ENCODE results near the gene ARMC10.
A peak's percentile ranks its signal among the peaks of the same experiment; 100 is the strongest.
"Not testable (repeated sequence)": the region's sequence is repeated elsewhere in the genome, so short reads cannot be mapped to it uniquely, and the experiment has no call there.

The ARMC10 gene

DNA sequence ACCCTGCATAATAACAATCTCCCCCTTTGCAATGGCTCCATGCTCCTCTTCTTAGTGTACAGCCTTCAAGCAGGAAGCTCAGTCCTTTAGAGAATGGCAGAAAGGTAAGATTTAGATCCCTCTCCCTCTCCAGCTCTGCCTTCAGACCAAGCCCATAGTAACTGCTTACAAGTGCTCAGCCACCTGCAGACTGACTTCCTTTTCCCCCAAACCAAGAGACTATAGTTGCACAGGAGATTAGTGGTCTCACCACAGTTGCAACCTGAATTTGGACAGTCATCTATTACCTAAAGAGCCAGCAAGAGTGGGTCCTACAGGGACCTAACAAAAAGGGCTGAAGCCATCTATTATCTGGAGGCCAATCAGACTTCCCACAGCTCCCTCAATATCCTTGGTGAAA, 16.8 kb upstream of the ARMC10 start:
- Histone ChIP-seq H3K9me3 (ENCODE audit: control insufficient read depth, low read depth, low read length) (no peaks in the 10 kb centered on the region), H3K36me3 (ENCODE audit: control insufficient read depth, low read depth, low read length) (no peaks in the 10 kb centered on the region), H3K4me3 (ENCODE audit: low read length) (no peak overlapping the region), H3K27ac (ENCODE audit: low read length) (no peak overlapping the region), H3K27me3 (ENCODE audit: control insufficient read depth, insufficient read depth, low read length) (no peaks in the 10 kb centered on the region), H3K4me1 (ENCODE audit: control insufficient read depth, low read depth, low read length) (no peaks in the 10 kb centered on the region), H3K9ac (ENCODE audit: low read length) (no peak overlapping the region)

- Histone ChIP-seq H3K27ac (ENCODE audit: low read length) (no peak overlapping the region), H3K36me3 (ENCODE audit: control insufficient read depth, low read depth, low read length) (no peaks in the 10 kb centered on the region), H3K9me3 (ENCODE audit: control insufficient read depth, low read depth, low read length) (no peaks in the 10 kb centered on the region), H3K9ac (ENCODE audit: low read length) (no peak overlapping the region), H3K27me3 (ENCODE audit: control insufficient read depth, insufficient read depth, low read length) (no peaks in the 10 kb centered on the region), H3K4me1 (ENCODE audit: control insufficient read depth, low read depth, low read length) (no peaks in the 10 kb centered on the region), H3K4me3 (ENCODE audit: low read length) (no peak overlapping the region)
These were observed 15.5 kb upstream of the ARMC10 start for GRCh38 chr7:103059471-103059870.

DNA sequence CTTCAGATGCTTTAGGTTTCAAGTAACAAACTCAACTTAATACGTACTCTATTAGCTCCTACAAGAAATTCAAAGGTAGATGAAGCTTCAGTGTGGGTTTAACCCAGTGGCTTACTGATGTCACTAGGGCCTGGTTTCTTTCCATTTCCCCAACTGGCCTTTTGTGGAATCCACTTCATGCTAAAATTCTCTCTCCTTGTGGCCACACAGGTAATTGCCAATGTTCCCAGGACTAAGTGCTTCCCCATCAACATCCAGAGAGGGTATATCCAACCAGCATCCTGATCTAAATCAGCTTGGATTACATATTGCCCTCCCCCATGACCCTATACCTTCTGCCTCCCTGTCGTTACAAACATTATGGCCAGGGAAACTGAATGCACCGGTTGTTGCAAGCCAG, 11.0 kb upstream of the ARMC10 start:
- Histone ChIP-seq H3K4me3 (ENCODE audit: low read length) (no peak overlapping the region), H3K27me3 (ENCODE audit: control insufficient read depth, insufficient read depth, low read length) (no peaks in the 10 kb centered on the region), H3K9me3 (ENCODE audit: control insufficient read depth, low read depth, low read length) (no peaks in the 10 kb centered on the region), H3K9ac (ENCODE audit: low read length) (no peak overlapping the region), H3K36me3 (ENCODE audit: control insufficient read depth, low read depth, low read length) (no peaks in the 10 kb centered on the region), H3K27ac (ENCODE audit: low read length) (no peak overlapping the region), H3K4me1 (ENCODE audit: control insufficient read depth, low read depth, low read length) (no peaks in the 10 kb centered on the region)

GRCh38 chr7:103065667-103066066, 9.3 kb upstream of the ARMC10 start:
- H3K4me1 ChIP-seq (ENCODE audit: control insufficient read depth, low read depth, low read length): no peaks in the 10 kb centered on the region
- H3K4me3 ChIP-seq (ENCODE audit: low read length): no peak overlapping the region
- H3K36me3 ChIP-seq (ENCODE audit: control insufficient read depth, low read depth, low read length): no peaks in the 10 kb centered on the region

DNA sequence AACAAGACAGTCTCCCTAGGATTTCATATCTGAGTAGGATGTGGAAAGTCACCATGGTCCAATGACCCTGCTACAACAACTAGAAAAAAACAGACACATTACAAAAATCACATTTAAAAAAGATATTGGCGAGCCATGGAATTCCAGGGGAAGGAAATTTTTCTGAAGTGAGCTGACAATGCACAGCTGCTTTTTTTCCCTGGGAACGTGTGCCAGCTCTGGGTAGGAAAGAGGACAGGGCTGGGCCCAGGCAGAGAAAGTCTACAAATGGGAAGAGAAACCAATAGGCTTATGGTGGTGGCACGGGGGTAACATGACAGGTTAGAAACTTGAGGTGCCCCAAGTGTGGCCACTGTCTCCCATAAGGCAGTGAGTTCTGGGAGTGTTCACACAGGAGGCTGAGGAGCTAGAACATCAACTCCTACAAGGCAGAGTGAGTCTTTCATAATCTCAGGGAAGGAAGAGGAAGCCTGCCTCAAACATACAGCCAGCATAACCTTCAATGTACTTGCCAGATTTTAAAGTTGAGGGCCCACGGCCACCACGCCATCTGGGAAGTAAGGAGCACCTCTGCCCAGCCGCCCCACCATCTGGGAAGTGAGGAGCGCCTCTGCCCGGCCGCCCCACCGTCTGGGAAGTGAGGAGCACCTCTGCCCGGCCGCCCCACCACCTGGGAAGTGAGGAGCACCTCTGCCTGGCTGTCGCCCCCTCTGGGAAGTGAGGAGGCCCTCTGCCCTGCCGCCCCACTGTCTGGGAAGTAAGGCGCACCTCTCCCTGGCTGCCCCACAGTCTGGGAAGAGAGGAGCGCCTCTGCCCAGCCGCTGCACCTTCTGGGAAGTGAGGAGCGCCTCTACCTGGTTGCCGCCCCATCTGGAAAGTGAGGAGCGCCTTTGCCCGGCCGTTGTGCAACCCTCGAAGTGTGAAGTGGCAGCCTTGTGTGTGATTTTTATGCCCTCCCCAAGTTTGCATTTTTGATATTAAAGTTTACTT, 6.2 kb upstream of the ARMC10 start:
- H3K36me3 ChIP-seq (ENCODE audit: control insufficient read depth, low read depth, low read length): no peaks in the 10 kb centered on the region
- no peak overlapping the region for H3K9ac ChIP-seq (ENCODE audit: low read length)
- no peaks in the 10 kb centered on the region for H3K27me3 ChIP-seq (ENCODE audit: control insufficient read depth, insufficient read depth, low read length)
- no peaks in the 10 kb centered on the region for H3K4me1 ChIP-seq (ENCODE audit: control insufficient read depth, low read depth, low read length)
- H3K4me3 ChIP-seq (ENCODE audit: low read length): no peak overlapping the region
- H3K27ac ChIP-seq (ENCODE audit: low read length): no peak overlapping the region
- H3K9me3 ChIP-seq (ENCODE audit: control insufficient read depth, low read depth, low read length): no peaks in the 10 kb centered on the region

More at GRCh38 chr7:103065667-103066066, 9.3 kb upstream of the ARMC10 start:
- Histone ChIP-seq H3K9me3 (ENCODE audit: control insufficient read depth, low read depth, low read length) (no peaks in the 10 kb centered on the region), H3K9ac (ENCODE audit: low read length) (no peak overlapping the region), H3K27ac (ENCODE audit: low read length) (no peak overlapping the region), H3K27me3 (ENCODE audit: control insufficient read depth, insufficient read depth, low read length) (no peaks in the 10 kb centered on the region)

DNA sequence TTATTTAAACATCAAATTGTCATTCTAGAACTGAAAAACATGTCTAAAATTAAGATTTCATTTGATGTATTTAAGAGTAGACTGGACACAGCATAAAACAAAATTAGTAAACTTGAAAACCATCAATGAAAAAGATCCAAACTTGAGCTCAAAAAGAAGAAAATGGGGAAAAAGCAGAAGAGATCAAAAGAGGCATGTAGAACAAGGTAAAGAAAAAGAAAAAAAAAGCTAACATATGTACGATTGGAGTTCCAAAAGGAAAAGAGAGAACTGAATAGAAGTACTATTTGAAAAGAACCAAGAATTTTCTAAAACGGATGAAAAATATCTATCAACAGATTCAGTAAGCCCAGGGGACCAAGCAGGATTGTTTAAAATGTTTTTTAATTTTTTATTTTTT, 3.9 kb upstream of the ARMC10 start:
- H3K27me3 ChIP-seq (ENCODE audit: control insufficient read depth, insufficient read depth, low read length): no peaks in the 10 kb centered on the region
- H3K9ac ChIP-seq (ENCODE audit: low read length): no peak overlapping the region
- H3K36me3 ChIP-seq (ENCODE audit: control insufficient read depth, low read depth, low read length): no peaks in the 10 kb centered on the region
- no peaks in the 10 kb centered on the region for H3K9me3 ChIP-seq (ENCODE audit: control insufficient read depth, low read depth, low read length)
- no peaks in the 10 kb centered on the region for H3K4me1 ChIP-seq (ENCODE audit: control insufficient read depth, low read depth, low read length)
- no peak overlapping the region for H3K4me3 ChIP-seq (ENCODE audit: low read length)
- no peak overlapping the region for H3K27ac ChIP-seq (ENCODE audit: low read length)

DNA sequence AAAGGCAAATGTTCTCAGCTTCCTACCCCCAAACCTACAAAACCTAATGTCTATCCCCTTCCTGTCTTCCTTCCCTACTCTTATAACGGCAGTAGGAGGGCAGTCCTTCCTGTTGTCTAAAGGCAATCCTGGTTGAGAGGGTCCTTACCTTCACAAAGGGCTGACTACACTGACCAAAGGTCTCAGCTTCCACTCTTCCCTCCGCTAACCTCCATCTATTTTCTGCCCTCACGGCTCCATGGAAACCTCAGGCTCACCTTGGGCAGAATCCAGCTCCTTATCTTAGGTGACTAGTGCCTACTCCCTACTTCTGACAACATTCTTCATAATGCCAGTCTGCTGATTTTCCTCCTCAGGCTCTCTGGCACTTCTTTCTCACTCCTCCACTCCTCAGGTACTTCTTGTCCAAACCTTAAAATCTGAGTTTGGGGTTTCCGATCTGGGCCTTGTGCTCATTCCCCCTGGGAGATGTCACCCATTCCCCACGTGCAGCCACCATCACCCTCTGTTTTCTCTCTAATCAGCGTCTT, 886 bp upstream of the ARMC10 start:
- no peaks in the 10 kb centered on the region for H3K27me3 ChIP-seq (ENCODE audit: control insufficient read depth, insufficient read depth, low read length)
- no peaks in the 10 kb centered on the region for H3K9me3 ChIP-seq (ENCODE audit: control insufficient read depth, low read depth, low read length)
- H3K4me1 ChIP-seq (ENCODE audit: control insufficient read depth, low read depth, low read length): no peaks in the 10 kb centered on the region
- H3K9ac ChIP-seq (ENCODE audit: low read length): peak overlapping the region; percentile 87
- no peak overlapping the region for H3K27ac ChIP-seq (ENCODE audit: low read length)
- peak overlapping the region; percentile 97 for H3K4me3 ChIP-seq (ENCODE audit: low read length)
- no peaks in the 10 kb centered on the region for H3K36me3 ChIP-seq (ENCODE audit: control insufficient read depth, low read depth, low read length)

DNA sequence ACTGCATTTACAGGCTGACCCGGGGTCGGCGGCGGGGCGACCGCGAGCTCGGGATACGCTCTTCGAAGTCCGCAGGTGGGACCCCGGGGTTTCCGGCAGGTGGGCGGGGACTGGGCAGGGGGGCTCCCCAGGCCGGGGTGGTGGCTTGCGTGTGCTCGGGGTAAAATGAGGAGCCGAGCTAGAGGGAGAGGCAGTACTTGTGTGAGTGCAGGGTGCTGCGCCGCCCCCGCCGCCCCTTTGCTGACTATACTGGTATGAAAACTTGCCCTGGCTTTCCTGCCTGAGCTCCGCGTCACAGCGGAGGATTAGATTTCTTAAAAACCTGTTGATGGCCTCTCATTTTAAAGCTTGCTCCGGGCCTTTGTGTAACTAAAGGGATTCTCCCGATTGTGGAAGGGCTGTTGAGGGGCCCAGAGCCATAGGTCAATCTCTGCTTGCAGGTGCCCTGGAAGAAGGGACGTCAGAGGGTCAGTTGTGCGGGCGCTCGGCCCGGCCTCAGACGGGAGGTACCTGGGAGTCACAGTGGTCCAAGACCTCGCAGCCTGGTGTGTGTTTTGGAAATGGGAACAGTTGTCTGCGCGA, 488 bp downstream of the ARMC10 start:
- Histone ChIP-seq H3K36me3 (ENCODE audit: control insufficient read depth, low read depth, low read length) (no peaks in the 10 kb centered on the region), H3K4me3 (ENCODE audit: low read length) (peak overlapping the region; percentile 97), H3K27me3 (ENCODE audit: control insufficient read depth, insufficient read depth, low read length) (no peaks in the 10 kb centered on the region), H3K9me3 (ENCODE audit: control insufficient read depth, low read depth, low read length) (no peaks in the 10 kb centered on the region), H3K27ac (ENCODE audit: low read length) (no peak overlapping the region), H3K9ac (ENCODE audit: low read length) (peak overlapping the region; percentile 87), H3K4me1 (ENCODE audit: control insufficient read depth, low read depth, low read length) (no peaks in the 10 kb centered on the region)

DNA sequence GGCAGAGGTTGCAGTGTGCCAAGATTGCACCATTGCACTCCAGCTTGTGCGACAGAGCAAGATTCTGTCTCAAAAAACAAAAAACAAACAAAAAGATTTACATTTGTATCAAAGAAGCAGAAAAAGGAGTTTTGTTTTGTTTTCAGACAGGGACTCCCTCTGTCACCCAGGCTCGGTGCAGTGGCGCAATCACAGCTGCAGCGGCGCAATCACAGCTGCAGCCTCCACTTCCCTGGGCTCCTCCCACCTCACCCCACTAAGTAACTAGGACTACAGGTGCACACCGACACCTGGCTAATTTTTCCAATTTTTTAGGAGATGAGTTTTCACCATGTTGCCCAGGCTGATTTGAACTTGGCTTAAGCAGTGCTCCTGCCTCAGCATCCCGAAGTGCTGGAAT, 1.8 kb downstream of the ARMC10 start:
- Histone ChIP-seq H3K4me1 (ENCODE audit: control insufficient read depth, low read depth, low read length) (peaks cover 1% of the 10 kb centered on the region), H3K4me3 (ENCODE audit: low read length) (no peak overlapping the region), H3K36me3 (ENCODE audit: control insufficient read depth, low read depth, low read length) (no peaks in the 10 kb centered on the region), H3K9ac (ENCODE audit: low read length) (no peak overlapping the region), H3K9me3 (ENCODE audit: control insufficient read depth, low read depth, low read length) (no peaks in the 10 kb centered on the region), H3K27ac (ENCODE audit: low read length) (no peak overlapping the region), H3K27me3 (ENCODE audit: control insufficient read depth, insufficient read depth, low read length) (no peaks in the 10 kb centered on the region)

- H3K9me3 ChIP-seq (ENCODE audit: control insufficient read depth, low read depth, low read length): no peaks in the 10 kb centered on the region
- peaks cover 6% of the 10 kb centered on the region for H3K4me1 ChIP-seq (ENCODE audit: control insufficient read depth, low read depth, low read length)
- no peaks in the 10 kb centered on the region for H3K27me3 ChIP-seq (ENCODE audit: control insufficient read depth, insufficient read depth, low read length)
- H3K27ac ChIP-seq (ENCODE audit: low read length): no peak overlapping the region
- H3K9ac ChIP-seq (ENCODE audit: low read length): no peak overlapping the region
- H3K4me3 ChIP-seq (ENCODE audit: low read length): no peak overlapping the region
- no peaks in the 10 kb centered on the region for H3K36me3 ChIP-seq (ENCODE audit: control insufficient read depth, low read depth, low read length)
These were observed 2.4 kb downstream of the ARMC10 start for GRCh38 chr7:103077318-103077717.

GRCh38 chr7:103078226-103078625, 3.3 kb downstream of the ARMC10 start:
- not testable (repeated sequence) for H3K36me3 ChIP-seq (ENCODE audit: control insufficient read depth, low read depth, low read length); H3K4me3 ChIP-seq (ENCODE audit: low read length); H3K27ac ChIP-seq (ENCODE audit: low read length); H3K9me3 ChIP-seq (ENCODE audit: control insufficient read depth, low read depth, low read length); H3K27me3 ChIP-seq (ENCODE audit: control insufficient read depth, insufficient read depth, low read length); H3K9ac ChIP-seq (ENCODE audit: low read length)
- H3K4me1 ChIP-seq (ENCODE audit: control insufficient read depth, low read depth, low read length): peaks cover 12% of the 10 kb centered on the region
